Activated CD4-positive, alpha-beta T cell treated with anti-CD3 and anti-CD28 coated beads, Interleukin-2, amount 10 ng/mL, durations not matched to agents 7 days and 5 days (primary cell): ENCODE data around the gene PSMD8. TPM values are rescaled to one million over a fixed set of nuclear protein-coding genes. Genes with fewer than 3 reads are reported as not detected.
"Not testable (repeated sequence)": the region's sequence is repeated elsewhere in the genome, so short reads cannot be mapped to it uniquely, and the experiment has no call there.

ENCODE experiments used
- CTCF ChIA-PET: fragments of 350-600 bp; sonication (Branson Sonifier 250); formaldehyde crosslinking; loops from one replicate; lab custom pipeline; 2021; ENCODE audit warnings: antibody characterized with exemption; lab: Charles Lee
- POLR2A ChIA-PET: fragments of 350-600 bp; sonication (Branson Sonifier 250); formaldehyde crosslinking; loops from one replicate; lab custom pipeline; 2021; ENCODE audit warnings: antibody characterized with exemption; lab: Charles Lee
- DNase-seq: peaks from one replicate; pipeline ENCODE4 v3.0.0-alpha.2; 2020
- H3K27ac Mint-ChIP-seq: one replicate; pipeline ENCODE4 v1.8.0; 2021; ENCODE audit warnings: mild to moderate bottlenecking, moderate library complexity, mixed read lengths
- H3K27me3 Mint-ChIP-seq: one replicate; pipeline ENCODE4 v1.8.0; 2021; ENCODE audit warnings: mixed read lengths
- H3K36me3 Mint-ChIP-seq: one replicate; pipeline ENCODE4 v1.8.0; 2021; ENCODE audit warnings: low read depth, mixed read lengths
- H3K4me1 Mint-ChIP-seq: one replicate; pipeline ENCODE4 v1.8.0; 2021; ENCODE audit warnings: mixed read lengths
- H3K4me3 Mint-ChIP-seq: one replicate; pipeline ENCODE4 v1.8.0; 2021; ENCODE audit warnings: mild to moderate bottlenecking, moderate library complexity, mixed read lengths
- H3K9me3 Mint-ChIP-seq: one replicate; pipeline ENCODE4 v1.8.0; 2021; ENCODE audit warnings: mixed read lengths
- total RNA-seq, 2 experiments: library from RNA; stranded (reverse); gene quantifications; one replicate each; pipeline ENCODE4 v1.2.3, GENCODE V29; 2021

Gene PSMD8
- total RNA-seq, 2 experiments from 2014 or later: 178 to 186 TPM

GRCh38 chr19:38351865-38352395 is 22.4 kb upstream of the PSMD8 start:
- peaks cover 2% of the 10 kb centered on the region for H3K27me3 Mint-ChIP-seq
- H3K9me3 Mint-ChIP-seq: no peaks in the 10 kb centered on the region
- H3K4me1 Mint-ChIP-seq: no peaks in the 10 kb centered on the region
- CTCF ChIA-PET: interaction anchor here (0.5 to 2.0 kb wide), 2 partner anchors 13 to 143 kb away, joined by 3 to 4 read pairs; no protein-coding TSS in a partner anchor
- POLR2A ChIA-PET: no interaction called here
- no peaks in the 10 kb centered on the region for H3K36me3 Mint-ChIP-seq
- DNase-seq: no peak
- no peak overlapping the region for H3K4me3 Mint-ChIP-seq
- no peak overlapping the region for H3K27ac Mint-ChIP-seq

- Mint-ChIP-seq H3K9me3 (no peaks in the 10 kb centered on the region), H3K36me3 (no peaks in the 10 kb centered on the region), H3K4me3 (no peak overlapping the region), H3K4me1 (no peaks in the 10 kb centered on the region), H3K27me3 (peaks cover 2% of the 10 kb centered on the region), H3K27ac (no peak overlapping the region)
- ChIA-PET POLR2A (no interaction called here), CTCF (interaction anchor here (0.5 to 2.0 kb wide), 2 partner anchors 14 to 142 kb away, joined by 3 to 4 read pairs; no protein-coding TSS in a partner anchor)
- no peak for DNase-seq
Measured at GRCh38 chr19:38352611-38353010, 21.8 kb upstream of the PSMD8 start.

GRCh38 chr19:38355728-38356725 is 18.3 kb upstream of the PSMD8 start:
- H3K4me1 Mint-ChIP-seq: peaks cover 5% of the 10 kb centered on the region
- POLR2A ChIA-PET: no interaction called here
- no peaks in the 10 kb centered on the region for H3K36me3 Mint-ChIP-seq
- no peaks in the 10 kb centered on the region for H3K9me3 Mint-ChIP-seq
- H3K27ac Mint-ChIP-seq: no peak overlapping the region
- no peak for DNase-seq
- H3K4me3 Mint-ChIP-seq: no peak overlapping the region
- CTCF ChIA-PET: no interaction called here
- H3K27me3 Mint-ChIP-seq: peaks cover 29% of the 10 kb centered on the region

GRCh38 chr19:38358071-38358470 is 16.3 kb upstream of the PSMD8 start:
- no peak overlapping the region for H3K4me3 Mint-ChIP-seq
- H3K36me3 Mint-ChIP-seq: no peaks in the 10 kb centered on the region
- H3K4me1 Mint-ChIP-seq: peaks cover 18% of the 10 kb centered on the region
- peaks cover 36% of the 10 kb centered on the region for H3K27me3 Mint-ChIP-seq
- H3K9me3 Mint-ChIP-seq: no peaks in the 10 kb centered on the region
- CTCF ChIA-PET: interaction anchor here (0.6 to 1.4 kb wide), 5 partner anchors 16 to 58 kb away, joined by 3 to 5 read pairs (median 4); partner anchors contain the start of genes CATSPERG, FAM98C and PSMD8
- no peak for DNase-seq
- H3K27ac Mint-ChIP-seq: no peak overlapping the region
- POLR2A ChIA-PET: no interaction called here

- Mint-ChIP-seq H3K4me3 (no peak overlapping the region), H3K27ac (no peak overlapping the region), H3K36me3 (no peaks in the 10 kb centered on the region), H3K4me1 (peaks cover 19% of the 10 kb centered on the region), H3K9me3 (no peaks in the 10 kb centered on the region), H3K27me3 (peaks cover 36% of the 10 kb centered on the region)
- ChIA-PET POLR2A (interaction anchor here (0.7 kb wide), 1 partner anchor 35 kb away, joined by 4 read pairs; no protein-coding TSS in a partner anchor), CTCF (no interaction called here)
- DNase-seq: no peak
Measured at GRCh38 chr19:38359242-38360021, 14.9 kb upstream of the PSMD8 start.

GRCh38 chr19:38360351-38360750 is 14.0 kb upstream of the PSMD8 start:
- H3K9me3 Mint-ChIP-seq: no peaks in the 10 kb centered on the region
- H3K4me1 Mint-ChIP-seq: peaks cover 19% of the 10 kb centered on the region
- no peak overlapping the region for H3K27ac Mint-ChIP-seq
- ChIA-PET POLR2A (no interaction called here), CTCF (interaction anchor here (0.7 to 3.1 kb wide), 2 partner anchors 14 to 24 kb away, joined by 3 to 13 read pairs; partner anchors contain the start of genes CATSPERG and PSMD8)
- H3K4me3 Mint-ChIP-seq: peak overlapping the region; percentile 81
- DNase-seq: no peak
- H3K27me3 Mint-ChIP-seq: peaks cover 36% of the 10 kb centered on the region
- no peaks in the 10 kb centered on the region for H3K36me3 Mint-ChIP-seq

- CTCF ChIA-PET: interaction anchor here (3.1 kb wide), 1 partner anchor 13 kb away, joined by 13 read pairs; the partner anchor contains the start of gene PSMD8
- no peak for DNase-seq
- no peak overlapping the region for H3K27ac Mint-ChIP-seq
- H3K4me1 Mint-ChIP-seq: peaks cover 19% of the 10 kb centered on the region
- peaks cover 36% of the 10 kb centered on the region for H3K27me3 Mint-ChIP-seq
- peak overlapping the region; percentile 81 for H3K4me3 Mint-ChIP-seq
- no peaks in the 10 kb centered on the region for H3K9me3 Mint-ChIP-seq
- no peaks in the 10 kb centered on the region for H3K36me3 Mint-ChIP-seq
- POLR2A ChIA-PET: no interaction called here
Measured at GRCh38 chr19:38360839-38361631, 13.3 kb upstream of the PSMD8 start.

- POLR2A ChIA-PET: no interaction called here
- peaks cover 19% of the 10 kb centered on the region for H3K4me1 Mint-ChIP-seq
- H3K36me3 Mint-ChIP-seq: no peaks in the 10 kb centered on the region
- CTCF ChIA-PET: interaction anchor here (0.6 to 3.1 kb wide), 2 partner anchors 12 to 516 kb away, joined by 3 to 13 read pairs; partner anchors contain the start of genes PSMD8 and RINL
- peak; percentile 78 for DNase-seq
- peak overlapping the region; percentile 81 for H3K4me3 Mint-ChIP-seq
- peak overlapping the region; percentile 31 for H3K27ac Mint-ChIP-seq
- H3K9me3 Mint-ChIP-seq: no peaks in the 10 kb centered on the region
- peaks cover 34% of the 10 kb centered on the region for H3K27me3 Mint-ChIP-seq
Measured at GRCh38 chr19:38361633-38362075, 12.7 kb upstream of the PSMD8 start.

- peak; percentile 90 for DNase-seq
- Mint-ChIP-seq H3K27me3 (peaks cover 34% of the 10 kb centered on the region), H3K36me3 (no peaks in the 10 kb centered on the region), H3K9me3 (no peaks in the 10 kb centered on the region), H3K4me1 (peaks cover 19% of the 10 kb centered on the region), H3K27ac (peak overlapping the region; percentile 54), H3K4me3 (peak overlapping the region; percentile 81)
- POLR2A ChIA-PET: no interaction called here
- CTCF ChIA-PET: interaction anchor here (0.6 to 3.1 kb wide), 3 partner anchors 12 to 516 kb away, joined by 3 to 13 read pairs (median 3); partner anchors contain the start of genes PSMD8 and RINL
Measured at GRCh38 chr19:38362076-38362945, 12.1 kb upstream of the PSMD8 start.

- H3K9me3 Mint-ChIP-seq, H3K36me3 Mint-ChIP-seq, DNase-seq, H3K27ac Mint-ChIP-seq, POLR2A ChIA-PET: not testable (repeated sequence)
- Mint-ChIP-seq H3K4me1 (peaks cover 19% of the 10 kb centered on the region), H3K4me3 (peak overlapping the region; percentile 81), H3K27me3 (peaks cover 32% of the 10 kb centered on the region)
- CTCF ChIA-PET: interaction anchor here (0.6 to 3.1 kb wide), 2 partner anchors 11 to 444 kb away, joined by 3 to 13 read pairs; partner anchors contain the start of gene PSMD8
Measured at GRCh38 chr19:38362946-38363688, 11.3 kb upstream of the PSMD8 start.
